Activated CD4-positive, alpha-beta T cell treated with anti-CD3 and anti-CD28 coated beads, Interleukin-2, amount 50 U/mL, for 1 hour (primary cell): ENCODE measurements around the gene PLEKHA4.
"Not testable (repeated sequence)": the region's sequence is repeated elsewhere in the genome, so short reads cannot be mapped to it uniquely, and the experiment has no call there.

ENCODE experiments used
- DNase-seq: peaks from one replicate; pipeline ENCODE4 v3.0.0-alpha.2; 2020

PLEKHA4 gene

GRCh38 chr19:48868114-48868886 lies at the start of gene PLEKHA4:
Gene PLEKHA4 (minus strand): TSS chr19:48868617. CDS start chr19:48867620, 997 bp downstream.
- DNase-seq: no peak

DNA sequence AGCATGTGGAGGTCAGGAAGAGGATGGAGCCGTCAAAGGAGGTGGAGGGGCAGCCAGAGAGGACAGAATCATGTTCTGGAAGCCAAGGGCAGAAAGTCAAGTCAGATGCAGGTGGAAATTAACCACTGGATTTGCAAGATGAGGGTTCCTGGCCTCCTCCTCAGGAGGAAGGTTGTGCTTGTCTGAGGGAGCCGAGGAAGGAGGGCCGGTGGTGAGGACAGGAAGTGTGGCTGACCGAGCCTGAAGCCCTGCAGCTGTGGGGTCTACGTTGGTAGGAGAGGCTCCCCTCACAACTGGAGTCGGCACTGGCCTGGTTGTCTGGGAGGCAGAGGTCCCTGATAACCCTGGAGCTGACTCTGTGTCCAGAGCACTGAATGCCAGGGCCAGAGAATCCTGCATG lies 49.7 kb upstream of the PLEKHA4 start:
- DNase-seq: no peak

DNA sequence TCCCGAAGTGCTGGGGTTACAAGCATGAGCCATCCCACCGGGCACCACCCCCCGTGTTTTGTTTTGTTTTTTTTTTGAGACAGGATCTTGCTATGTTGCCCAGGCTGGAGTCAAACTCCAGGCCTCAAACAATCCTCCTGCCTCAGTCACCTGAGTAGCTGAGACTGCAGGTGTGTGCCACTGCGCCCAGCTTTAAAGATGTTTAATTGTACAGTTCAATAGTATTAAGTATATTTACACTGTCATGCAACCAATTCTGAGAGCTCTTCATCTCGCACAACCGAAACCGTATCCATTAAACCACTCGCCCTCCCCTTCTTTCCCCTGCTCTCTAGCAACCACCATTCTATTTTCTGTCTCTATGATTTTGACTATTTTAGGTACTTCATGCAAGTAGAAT lies 47.3 kb upstream of the PLEKHA4 start:
- no peak for DNase-seq

DNA sequence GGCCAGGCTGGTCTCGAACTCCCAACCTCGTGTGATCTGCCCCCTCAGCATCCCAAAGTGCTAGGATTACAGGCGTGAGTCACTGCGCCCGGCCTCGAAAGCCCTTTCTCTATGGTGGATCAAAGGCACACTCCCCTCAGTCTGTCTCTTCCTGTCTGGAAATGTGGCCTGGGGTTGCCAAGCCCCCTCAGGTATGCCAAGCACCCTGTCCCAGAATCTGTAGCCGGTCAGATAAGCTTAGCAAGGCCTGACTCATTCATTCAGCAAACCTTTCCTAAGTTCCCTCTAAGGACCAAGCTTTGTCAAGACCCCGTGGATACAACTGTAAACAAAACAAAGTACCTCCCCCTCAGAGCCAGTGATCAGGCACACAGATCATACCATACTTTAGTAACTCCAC lies 45.8 kb upstream of the PLEKHA4 start:
- DNase-seq: no peak

DNA sequence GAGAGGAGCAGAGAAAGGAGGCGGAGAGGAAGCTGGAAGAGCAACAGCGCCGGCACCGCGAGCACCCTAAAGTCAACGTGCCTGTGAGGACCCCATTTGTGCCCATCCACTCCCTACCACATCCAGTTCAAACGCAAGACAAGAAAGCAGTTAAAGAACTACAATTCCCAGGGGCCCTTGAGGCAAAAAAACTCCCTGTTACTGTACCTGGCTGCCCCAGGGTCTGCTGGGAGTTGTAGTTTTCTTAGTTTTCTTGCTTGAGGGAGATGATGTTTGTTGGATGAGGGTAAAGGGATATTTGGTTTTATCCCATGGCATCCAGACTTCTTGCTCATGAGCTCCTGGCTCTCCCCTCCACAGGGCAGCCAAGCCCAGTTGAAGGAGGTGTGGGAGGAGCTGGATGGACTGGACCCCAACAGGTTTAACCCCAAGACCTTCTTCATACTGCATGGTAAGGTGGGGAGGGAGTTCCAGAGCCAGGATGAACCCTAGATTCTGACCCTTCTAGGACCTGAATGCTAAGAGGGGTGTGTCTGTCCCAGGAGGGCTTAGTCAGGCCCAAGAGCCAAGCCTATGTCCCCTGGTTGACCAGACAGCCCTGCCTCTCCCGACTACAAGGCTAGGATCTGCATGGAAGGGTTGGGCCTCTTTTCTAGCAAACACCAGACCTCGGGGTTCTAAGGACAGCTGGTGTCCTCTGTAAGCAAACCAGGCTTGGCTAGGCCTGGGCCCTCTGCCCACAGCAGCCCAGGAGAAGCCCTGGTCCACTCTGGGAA lies 44.9 kb upstream of the PLEKHA4 start:
- no peak for DNase-seq

DNA sequence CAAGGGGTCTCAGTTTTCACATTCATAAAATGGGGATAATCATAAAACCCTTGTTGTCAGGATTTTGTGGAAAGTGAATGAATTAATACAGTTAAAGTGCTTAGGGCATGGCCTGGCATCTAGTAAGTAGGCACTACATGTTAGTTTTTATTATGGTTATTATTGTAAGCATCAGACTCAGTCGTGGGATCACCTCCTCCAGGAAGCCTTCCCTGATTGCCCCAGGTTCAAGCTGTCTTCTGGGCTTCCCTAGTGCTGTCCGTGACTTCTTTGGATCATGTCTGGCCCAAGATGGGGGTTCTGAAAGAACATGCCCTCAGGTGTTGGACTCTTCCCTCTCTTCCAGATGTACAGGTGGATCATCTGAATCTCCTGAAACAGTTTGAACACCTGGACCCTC lies 42.4 kb upstream of the PLEKHA4 start:
- no peak for DNase-seq

DNA sequence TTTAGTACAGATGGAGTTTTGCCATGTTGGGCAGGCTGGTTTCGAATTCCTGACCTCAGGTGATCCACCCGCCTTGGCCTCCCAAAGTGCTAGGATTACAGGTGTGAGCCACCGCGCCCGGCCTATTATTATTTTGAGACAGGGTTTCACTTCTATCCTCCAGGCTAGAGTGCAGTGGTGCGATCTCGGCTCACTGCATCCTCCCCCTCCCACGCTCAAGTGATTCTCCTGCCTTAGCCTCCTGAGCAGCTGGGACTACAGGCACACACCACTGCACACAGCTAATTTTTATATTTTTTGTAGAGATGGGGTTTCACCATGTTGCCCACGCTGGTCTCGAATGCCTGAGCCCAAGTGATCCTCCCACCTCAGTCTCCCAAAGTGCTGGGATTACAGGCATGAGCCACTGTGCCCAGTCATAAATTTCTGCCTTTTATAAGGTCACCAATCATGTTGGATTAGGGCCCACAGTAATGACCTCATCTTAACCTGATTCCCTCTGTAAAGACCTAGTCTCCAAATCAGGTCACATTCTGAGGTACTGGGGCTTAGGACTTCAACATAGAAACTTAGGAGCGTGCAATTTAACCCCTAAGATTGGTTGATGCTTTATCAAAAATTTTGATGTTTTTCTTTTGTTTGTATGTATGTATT lies 41.1 kb upstream of the PLEKHA4 start:
- not testable (repeated sequence) for DNase-seq

- DNase-seq: no peak
Measured at GRCh38 chr19:48907671-48908070, 39.3 kb upstream of the PLEKHA4 start.

DNA sequence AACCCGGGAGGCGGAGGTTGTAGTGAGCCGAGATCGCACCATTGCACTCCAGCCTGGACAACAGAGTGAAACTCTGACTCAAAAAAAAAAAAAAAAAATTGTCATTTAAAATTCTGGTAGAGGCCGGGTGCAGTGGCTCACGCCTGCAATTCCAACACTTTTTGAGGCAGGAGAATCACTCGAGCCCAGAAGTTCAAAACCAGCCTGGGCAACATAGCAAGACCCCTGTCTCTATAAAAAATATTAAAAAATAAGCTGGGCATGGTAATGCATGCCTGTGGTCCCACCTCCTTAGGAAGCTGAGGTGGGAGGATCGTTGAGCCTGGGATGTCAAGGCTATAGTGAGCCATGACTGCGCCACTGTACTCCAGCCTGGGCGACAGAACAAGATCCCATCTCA lies 37.9 kb upstream of the PLEKHA4 start:
- no peak for DNase-seq

- DNase-seq: no peak
Measured at GRCh38 chr19:48905664-48906063, 37.2 kb upstream of the PLEKHA4 start.

DNA sequence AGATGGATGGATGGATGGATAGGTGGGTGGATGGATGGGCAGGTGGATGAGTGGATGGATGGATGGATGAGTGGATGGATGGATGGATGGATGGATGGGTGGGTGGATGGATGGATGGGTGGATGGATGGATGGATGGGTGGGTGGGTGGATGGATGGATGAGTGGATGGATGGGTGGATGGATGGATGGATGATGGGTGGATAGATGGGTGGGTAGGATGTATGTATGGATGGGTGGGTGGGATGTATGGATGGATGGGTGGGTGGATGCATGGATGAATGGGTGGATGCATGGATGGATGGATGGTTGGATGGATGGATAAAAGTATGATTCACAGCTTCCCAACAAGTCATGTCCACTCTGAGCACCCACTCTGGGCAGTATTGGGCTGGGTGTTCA lies 35.4 kb upstream of the PLEKHA4 start:
- DNase-seq: not testable (repeated sequence)

DNA sequence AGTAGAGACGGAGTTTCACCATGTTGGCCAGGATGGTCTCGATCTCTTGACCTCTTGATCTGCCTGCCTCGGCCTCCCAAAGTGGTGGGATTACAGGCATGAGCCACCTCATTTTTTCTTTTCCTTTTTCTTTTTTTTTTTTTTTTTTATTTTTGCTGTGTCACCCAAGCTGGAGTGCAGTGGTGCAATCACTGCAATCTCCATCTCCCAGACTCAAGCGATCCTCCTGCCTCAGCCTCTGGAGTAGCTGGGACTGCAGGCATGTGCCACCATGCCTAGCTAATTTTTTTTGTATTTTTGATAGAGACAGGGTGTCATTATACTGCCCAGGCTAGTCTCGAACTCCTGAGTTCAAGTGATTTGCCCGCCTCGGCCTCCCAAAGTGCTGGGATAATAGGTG lies 33.9 kb upstream of the PLEKHA4 start:
- DNase-seq: not testable (repeated sequence)

DNA sequence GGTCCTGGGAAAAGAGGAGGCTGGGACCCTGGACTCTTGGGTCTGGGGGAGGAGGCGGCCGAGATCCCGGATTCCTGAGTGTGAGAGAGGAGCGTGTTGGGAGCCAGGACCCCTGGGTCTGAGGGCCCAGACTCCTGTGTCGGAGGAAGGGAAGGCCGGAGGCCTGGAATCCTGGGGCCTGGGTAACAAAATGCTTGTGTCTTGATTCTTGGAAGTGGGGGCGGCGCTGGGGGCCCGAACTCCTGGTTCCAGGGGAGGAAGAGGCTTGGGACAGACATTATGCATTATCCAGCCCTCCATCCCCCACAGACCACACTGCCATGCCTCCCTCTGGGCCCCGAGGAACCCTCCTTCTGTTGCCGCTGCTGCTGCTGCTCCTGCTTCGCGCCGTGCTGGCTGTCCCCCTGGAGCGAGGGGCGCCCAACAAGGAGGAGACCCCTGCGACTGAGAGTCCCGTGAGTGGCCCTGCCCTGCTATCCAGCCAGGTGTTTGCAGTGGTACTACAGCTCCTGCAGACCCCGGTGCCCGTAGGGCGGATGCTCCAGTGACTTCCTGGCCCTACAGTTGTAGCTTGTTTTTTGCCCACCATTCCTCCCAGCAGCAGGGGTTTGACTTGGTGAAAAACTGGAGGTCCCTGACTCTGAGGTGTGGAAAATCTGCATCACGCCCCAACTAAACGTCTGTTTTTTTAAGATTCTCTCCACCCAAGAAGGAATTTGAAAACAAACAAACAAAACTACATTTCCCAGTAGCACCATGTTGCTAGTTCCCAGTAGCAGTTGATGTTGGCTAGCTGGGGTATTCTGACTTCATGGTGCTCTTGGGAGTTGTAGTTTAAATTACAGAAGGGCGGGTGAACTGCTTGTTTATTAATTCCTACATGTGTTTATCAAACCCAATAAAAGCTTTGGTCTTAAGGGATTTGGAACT lies 32.3 kb upstream of the PLEKHA4 start:
- DNase-seq: no peak

DNA sequence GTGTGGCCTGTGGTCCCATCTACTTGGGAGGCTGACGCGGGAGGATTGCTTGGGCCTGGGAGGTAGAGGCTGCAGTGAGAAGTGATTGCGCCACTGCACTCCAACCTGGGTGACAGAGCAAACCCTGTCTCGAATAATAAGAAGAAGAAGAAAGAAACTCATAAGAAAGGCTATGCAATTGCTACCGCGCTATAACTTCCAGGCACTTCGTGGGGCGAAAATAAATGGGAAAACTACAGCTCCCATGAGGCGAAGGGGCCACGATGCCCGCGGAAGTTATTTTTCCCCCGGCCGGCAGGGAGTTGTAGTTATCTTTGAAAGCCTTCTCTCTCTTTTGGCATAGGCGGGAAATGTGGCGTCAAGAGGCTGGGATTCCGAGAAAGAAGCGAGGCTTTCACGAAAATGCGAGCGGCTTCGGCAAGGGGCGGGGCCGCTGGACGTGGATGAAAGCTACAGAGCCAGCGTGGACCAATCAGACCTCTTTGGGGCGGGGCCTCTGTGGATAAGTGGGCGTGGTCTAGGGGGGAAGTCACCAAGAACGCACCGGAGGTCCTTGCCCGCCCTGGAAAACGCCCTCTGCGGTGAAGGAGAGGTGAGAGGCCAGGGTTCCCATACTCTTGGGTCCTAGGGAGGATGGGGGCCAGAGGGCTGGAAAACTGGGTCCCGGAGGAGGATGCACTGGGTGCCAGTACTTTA lies 31.5 kb upstream of the PLEKHA4 start, which contains the start of gene NUCB1:
Gene NUCB1 (plus strand): TSS at position 532 of the 696 bp plus-strand sequence. CDS start 485 bp downstream, outside the sequence.
- peak; percentile 99 for DNase-seq

DNA sequence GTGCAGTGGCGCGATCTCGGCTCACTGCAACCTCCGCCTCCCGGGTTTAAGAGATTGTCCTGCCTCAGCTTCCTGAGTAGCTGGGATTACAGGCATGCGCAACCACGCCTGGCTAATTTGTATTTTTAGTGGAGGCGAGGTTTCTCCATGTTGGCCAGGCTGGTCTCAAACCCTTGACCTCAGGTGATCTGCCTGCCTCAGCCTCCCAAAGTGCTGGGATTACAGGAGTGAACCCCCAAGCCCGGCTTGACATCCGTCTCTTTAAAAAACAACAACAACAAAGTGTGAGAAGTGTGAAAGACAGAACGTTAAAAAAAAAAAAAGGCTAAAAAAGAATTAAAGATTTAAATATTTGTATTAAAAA lies 31.0 kb upstream of the PLEKHA4 start:
- DNase-seq: not testable (repeated sequence)

- no peak for DNase-seq
Measured at GRCh38 chr19:48897181-48897580, 28.8 kb upstream of the PLEKHA4 start.

DNA sequence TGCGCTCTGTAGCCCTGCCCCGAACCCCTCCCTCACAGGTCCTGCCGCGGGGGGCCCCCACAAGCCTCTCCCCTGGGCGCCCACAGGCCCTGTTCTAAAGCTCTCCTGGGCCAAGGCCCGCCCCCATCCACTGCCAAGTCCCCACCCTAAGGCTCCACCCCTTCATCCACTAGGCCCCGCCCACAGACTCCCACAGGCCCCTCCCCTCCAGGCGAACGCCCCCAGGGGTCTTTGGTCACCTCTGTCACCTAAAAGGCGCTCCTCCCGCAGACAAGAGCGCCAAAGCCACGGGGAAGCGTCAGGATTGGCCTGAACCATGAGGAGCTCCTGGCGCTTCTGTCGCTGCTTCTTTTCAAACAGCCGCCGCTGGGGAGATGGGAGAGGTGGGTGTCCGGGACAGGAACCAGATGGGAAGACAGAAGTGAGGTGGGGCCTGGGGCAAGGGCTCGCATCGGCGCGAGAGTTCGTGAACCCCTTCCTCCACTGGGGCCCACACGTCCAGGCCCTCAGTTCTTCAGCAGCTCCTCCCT lies 27.8 kb upstream of the PLEKHA4 start:
- DNase-seq: no peak

DNA sequence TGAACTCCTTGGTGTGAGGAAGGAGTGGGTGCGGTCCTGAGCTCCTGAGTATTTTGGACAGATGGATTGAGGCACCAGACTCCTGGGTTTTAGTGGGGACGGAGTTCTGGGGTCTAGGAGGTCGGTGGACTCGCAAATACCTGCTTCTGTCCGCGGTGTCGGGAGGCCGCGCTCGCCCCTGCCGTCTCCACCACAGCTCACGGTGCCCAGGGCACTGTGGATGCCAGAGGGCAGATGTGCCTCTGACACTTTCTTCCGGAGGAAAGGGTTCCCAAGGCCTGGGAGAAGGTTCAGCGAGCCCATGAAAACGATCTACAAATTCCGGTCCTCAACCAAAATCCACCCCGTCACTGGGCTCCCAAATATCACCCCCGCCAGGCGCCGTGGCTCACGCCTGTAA lies 26.8 kb upstream of the PLEKHA4 start:
- DNase-seq: no peak

GRCh38 chr19:48890551-48890950 lies 22.1 kb upstream of the PLEKHA4 start:
- no peak for DNase-seq

DNA sequence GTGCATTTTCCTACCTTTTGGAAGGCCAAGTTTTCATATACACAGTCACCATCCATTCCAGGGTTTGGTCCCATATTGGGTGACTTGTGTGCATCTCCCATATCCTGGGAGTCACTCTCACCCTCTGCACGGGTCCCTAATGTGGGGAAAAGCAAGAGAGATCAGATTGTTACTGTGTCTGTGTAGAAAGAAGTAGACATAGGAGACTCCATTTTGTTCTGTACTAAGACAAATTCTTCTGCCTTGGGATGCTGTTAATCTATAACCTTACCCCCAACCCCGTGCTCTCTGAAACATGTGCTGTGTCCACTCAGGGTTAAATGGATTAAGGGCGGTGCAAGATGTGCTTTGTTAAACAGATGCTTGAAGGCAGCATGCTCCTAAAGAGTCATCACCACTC lies 21.1 kb upstream of the PLEKHA4 start:
- not testable (repeated sequence) for DNase-seq

DNA sequence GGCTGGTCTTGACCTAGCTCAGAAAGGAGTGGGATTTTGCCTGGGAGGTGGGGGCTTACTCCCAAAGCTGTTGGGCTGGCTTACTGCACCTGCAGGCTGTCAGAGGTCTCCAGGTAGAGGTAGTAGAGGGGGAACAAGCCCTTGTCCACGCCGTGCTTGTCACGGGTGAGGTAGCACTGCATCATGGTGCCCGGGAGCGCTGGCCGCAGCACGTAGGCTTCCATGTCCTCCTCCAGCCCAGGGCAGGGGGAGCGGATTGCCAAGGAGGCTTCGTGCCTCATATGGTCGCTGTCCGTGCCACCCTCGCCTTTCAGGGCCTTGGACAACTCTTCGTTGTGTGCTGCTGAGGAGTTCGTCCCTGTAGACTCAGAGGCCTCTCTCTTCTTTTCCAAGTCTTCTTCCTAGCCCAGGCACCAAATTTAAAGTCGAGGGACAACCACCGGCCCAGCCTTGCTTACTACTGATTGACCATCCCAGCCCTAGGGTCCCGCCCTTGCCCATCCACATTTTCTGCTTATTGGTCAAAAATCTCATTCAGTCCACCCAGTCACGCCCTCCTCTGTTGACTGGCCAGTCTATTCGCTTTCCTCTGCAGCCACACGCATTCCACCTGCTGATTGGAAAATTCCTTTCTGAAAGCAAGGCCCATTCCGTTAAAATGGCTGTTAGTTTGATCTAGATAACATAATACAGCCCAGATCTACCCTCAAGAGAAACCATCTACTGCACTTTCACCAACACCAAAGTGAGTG lies 19.6 kb upstream of the PLEKHA4 start:
- no peak for DNase-seq
